Stimulated activated CD8-positive, alpha-beta memory T cell treated with anti-CD3 and anti-CD28 coated beads, Interleukin-7, amount 100 ng/mL, for 48 hours (primary cell): ENCODE measurements around the gene ZNF839.
"Not testable (repeated sequence)": the region's sequence is repeated elsewhere in the genome, so short reads cannot be mapped to it uniquely, and the experiment has no call there.

ENCODE experiments used
- DNase-seq, 2 donors: peaks; one replicate each; pipeline ENCODE4 v3.0.0-alpha.2; 2020; ENCODE audit warnings: low read depth in 1 of 2; ENCODE audit errors: extremely low read depth in 1 of 2

The ZNF839 gene

DNA sequence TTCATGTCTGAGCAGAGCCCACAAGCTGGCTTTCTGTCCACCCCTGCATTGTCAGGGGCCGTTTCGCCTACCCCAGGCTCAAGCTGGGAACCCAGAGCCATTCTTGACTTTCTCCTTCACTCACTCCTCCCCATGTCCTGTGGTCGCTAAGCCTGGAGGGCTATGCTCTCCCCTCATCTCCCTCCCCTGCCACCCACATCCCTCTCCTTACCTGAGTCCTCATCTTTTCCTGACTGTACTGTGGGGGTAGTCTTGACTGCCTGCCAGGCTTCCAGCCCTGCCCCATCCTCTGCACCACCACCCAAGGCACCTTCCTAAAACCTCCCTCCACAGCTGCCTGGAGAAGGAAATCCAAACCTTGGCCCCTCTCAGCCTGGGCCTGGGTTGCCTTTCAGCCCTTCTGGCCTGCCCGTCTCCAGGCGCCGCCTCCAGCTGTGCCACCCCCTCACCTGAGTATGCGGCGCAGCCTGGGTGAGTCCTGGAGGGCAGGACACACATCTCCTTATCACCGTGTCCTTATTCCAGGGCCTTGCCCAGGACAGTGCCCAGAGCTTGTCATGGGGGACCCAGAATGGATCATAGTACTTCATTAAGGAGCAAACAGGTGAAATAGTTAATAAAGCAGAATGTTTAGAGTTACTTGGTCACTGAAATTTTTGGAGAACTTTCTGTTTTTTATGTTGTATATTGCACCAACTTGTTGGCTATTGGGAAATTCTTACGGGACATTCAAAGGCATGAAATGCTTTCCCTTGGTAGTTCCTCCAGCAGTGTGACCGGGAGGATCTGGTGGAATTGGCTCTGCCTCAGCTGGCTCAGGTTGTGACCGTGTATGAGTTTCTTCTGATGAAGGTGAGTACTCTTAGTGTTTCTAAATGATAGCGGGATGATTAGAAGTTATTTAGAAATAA lies 14.5 kb downstream of the ZNF839 start:
- no peak for DNase-seq

DNA sequence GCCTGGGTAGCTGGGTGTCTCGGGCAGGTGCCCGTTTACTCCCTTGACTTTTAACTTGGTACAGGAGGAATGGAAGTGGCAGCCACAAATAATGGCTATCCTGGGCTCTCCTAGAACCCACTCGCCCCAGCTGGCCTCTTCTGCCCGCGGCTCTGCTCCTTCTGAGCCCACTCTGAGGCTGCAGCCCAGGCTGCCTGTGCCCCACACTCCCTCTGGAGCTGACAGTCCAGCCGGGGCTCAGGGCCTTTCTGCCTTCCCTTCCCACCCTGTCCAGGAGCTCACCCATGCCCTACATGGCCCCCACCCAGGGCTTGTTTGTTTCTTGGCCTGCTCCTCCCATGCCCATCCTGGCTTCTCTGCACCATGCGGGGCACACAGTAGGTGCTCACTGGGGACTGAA lies 15.6 kb downstream of the ZNF839 start:
- DNase-seq: no peak

DNA sequence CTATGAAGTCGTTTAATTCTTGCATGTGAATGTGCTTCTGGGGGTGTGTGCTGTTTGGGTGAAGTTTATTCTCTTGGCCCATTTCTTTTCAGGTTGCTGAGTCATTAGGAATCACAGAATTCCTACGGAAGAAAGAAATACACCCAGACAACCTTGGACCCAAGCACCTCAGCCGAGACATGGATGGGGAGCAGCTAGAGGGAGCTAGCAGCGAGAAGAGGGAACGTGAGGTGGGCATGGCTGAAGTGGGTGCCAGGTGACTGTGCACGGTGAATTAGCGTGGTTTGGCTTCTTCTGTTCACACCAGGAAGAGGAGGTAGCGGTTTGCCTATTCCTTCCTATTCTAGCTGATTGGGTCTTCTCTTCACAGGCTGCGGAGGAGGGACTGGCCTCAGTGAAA lies 19.2 kb downstream of the ZNF839 start:
- DNase-seq: no peak

DNA sequence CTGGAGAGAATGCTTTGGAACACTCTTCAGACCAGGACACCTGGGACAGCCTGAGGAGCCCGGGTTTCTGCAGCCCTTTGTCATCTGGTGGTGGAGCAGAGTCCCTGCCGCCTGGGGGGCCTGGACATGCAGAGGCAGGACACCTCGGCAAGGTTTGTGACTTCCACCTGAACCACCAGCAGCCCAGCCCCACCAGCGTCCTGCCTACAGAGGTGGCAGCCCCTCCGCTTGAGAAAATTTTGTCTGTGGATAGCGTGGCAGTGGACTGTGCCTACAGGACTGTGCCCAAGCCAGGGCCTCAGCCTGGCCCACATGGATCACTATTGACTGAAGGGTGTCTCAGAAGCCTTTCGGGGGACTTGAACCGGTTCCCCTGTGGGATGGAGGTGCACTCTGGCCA lies 22.0 kb downstream of the ZNF839 start:
- DNase-seq: no peak

DNA sequence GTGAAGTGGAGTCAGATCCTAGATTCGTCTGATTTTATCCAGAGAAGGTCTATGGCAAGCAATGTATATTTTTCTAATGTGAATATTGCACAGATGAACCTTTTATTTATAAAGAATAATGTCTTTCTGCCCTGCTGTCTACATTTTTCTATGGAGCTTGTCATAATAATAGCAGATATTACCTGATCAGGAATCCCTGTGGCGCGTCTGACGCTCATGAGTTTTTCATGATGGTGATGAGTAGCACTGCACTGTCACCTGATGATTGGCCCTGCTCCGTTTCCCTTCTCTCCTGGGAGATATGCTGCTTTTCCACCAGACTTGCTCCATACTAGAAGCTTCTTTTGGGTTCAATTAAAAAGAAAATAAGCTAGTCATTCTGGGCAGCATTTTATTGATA lies 22.7 kb downstream of the ZNF839 start:
- DNase-seq: no peak

DNA sequence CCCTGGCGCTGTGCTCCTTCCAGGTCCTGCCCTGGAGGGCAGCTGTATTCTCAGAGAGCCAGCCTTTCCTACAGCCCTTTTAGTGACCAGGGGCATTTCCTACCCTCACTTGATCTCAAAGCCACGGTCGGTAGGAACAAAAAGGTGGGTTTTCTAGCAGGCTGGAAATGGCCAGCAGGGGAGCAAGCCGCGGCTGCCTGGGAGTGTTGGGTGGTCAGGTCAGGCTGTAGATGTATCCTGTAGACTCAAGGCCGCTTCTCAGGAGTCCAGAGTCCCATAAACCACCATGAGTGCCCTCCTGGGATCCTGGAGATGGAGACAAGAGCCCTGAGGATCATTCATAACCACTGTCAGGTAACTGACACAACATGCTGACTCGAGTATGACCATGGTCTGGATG lies 24.5 kb downstream of the ZNF839 start:
- DNase-seq: no peak

DNA sequence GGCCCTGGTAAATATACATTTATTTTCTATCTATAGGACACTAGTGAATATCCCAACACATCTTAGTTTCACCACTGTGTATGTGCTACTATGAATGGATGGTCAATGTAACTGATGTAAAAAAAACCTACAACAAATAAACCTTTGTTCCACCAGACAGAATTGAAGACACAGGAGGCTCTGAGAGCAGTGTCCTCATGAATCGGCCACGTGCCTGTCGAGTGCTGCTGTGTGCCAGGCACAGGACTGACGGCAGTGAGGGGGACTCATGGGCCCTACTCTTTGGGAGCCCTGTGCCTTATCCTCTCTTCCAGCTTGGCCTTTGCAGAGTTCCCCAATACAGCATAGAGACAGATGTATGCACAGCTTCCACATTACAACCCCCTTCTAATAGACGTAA lies 24.9 kb downstream of the ZNF839 start:
- no peak for DNase-seq

DNA sequence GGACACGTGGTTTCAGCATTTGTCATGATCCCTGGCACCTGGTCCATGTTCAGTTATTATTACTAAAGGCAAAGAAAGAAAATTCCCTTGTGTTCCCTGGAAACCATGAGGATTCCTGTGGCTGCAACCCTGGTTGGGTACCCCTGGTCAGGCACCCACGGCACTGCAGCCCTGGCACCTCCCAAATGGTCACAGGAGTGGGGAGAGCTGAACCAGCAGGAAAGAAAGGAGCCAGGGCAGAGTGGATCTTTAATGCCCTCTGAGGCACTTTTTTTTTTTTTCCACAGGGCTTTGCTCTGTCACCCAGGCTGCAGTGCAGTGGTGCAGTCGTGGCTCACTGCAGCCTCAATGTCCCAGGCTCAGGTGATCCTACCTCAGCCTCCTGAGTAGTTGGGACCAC lies 25.7 kb downstream of the ZNF839 start:
- DNase-seq: no peak

DNA sequence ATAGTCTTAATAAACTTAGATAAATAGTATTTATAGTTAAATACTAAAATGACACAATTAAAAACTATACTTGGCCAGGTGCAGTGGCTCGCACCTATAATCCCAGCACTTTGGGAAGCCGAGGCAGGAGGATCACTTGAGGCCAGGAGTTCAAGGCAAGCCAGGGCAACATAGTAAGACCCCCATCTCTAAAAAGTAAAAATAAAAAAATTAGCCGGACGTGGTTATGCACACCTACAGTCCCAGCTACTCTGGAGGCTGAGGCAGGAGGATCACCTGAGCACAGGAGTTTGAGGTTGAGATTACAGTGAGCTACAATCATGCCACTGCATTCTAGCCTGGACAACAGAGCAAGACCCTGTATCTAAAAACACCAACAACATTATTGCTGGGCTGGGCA lies 27.1 kb downstream of the ZNF839 start:
- no peak for DNase-seq

DNA sequence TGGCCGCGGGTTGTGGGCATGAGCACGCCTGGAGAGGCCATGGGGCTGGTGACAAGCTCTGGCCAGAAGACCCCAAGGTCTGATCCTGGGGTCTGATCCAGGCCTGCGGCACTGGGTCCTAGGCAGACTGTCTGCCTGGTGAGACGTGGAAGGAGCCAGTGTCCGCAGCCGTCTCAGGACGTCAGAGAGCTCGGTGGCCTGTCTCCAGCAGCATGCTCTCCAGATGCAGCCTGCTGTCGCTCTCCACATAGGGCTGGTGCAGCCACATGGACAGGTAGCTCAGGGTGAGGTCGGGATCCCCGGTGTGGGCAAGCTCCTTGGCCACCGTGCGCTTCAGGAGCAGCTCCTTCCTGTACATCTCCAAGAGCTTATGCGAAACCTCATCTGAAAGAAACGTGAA lies 28.8 kb downstream of the ZNF839 start:
- no peak for DNase-seq

DNA sequence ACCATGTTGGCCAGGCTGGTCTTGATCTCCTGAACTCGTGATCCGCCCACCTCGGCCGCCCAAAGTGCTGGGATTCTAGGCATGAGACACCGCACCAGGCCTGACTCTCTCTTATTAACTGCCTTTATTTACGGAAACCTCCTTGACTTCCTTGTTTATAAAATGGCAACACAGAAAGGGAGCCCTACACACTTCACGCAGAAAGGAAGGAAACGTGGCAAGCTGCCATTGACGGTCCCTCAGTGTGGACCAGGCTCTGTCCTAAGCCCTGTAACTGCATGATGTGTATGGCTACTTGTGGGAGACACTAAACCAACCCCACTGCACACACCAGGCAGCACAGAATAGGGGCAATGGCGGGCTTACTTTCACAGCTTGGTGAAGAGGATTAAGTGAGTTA lies 31.5 kb downstream of the ZNF839 start:
- no peak for DNase-seq

DNA sequence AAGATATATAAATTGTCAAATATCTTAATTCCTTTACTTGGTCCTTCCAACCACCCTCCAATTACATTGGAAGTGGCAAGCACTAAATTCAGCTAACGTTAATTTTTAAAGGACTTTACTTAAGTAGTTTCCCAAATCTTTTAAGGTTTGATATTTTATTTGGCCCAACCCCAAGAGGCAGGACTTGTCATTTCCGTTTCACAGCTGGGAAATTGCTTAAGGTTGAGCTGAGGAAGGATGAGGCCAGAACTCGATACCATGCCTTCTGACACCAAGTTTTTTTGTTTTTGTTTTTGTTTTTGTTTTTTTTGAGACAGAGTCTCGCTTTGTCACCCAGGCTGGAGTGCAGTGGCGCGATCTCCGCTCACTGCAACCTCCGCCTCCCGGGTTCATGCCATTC lies 32.0 kb downstream of the ZNF839 start:
- not testable (repeated sequence) for DNase-seq

DNA sequence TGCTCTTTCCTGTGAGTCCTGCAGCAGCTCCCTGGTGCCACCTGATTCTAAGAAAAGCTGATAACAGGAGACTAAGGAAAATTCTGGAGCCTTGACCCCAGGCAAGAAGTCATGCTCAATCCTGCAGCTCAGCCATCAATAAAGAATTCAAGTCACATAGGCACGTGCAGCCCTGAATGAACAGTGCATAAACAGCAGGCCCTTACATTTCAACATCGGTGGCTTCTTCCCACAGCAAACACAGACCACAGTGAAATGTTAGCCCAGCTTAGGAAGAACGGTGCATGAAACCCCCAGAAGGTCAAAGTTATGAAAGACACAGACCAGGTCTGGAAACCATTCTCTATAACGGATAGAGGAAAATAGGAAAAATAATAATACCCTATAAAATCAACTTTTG lies 32.7 kb downstream of the ZNF839 start:
- DNase-seq: no peak

DNA sequence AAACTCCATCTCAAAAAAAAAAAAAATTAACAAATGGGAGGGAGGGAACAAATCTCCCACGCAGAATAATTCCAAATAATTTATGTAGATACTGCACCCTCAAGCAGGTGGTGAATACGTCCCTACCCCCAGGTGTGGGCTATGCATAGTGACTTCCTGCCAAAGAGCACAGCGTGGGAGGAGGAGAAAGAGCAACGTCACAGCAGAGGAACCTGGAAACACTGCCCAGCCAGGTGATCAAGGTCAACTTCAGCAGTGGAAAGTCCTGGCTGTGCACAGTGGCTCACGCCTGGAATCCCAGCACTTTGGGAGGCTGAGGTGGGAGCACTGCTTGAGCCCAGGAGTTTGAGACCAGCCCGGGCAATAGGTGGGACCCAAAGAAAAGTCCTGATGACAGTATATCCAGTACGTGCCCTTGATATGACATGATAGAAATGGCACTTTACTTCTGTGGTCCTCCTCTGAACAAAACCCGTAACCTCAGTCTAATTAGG lies 33.6 kb downstream of the ZNF839 start:
- no peak for DNase-seq

DNA sequence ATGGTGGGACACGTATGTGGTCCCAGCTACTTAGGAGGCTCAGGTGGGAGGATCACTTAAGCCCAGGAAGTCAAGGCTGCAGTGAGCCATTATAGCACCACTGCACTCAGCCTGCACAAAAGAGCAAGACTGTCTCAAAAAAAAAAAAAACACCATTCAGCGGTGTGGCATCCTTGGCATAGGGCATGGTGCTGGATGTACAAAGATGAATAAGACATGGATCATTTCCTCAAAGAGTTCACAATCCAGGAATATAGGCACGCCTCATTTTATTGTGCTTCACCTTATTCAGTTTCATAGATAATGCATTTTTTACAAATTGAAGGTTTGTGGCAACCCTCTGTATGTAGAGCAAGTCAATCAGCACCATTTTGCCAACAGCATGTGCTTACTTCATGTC lies 36.7 kb downstream of the ZNF839 start:
- no peak for DNase-seq

DNA sequence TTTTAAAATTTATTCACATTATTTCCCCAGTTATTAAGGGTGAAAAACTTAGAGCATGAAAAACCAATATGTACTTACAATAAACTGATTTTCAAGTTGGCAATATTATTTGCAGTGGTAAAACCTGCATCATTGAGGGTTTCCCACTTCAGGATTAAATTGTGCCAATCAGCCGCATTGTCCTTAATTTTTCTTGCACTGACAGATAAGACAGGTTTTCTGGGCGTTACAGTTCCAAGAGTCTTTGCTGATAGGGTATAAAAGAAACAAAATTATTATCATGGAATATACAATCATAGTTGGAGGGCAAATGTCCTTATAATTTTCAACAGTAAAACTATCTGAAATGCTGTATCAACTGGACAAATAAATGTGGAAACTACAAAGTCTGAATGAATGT lies 39.8 kb downstream of the ZNF839 start:
- DNase-seq: no peak

DNA sequence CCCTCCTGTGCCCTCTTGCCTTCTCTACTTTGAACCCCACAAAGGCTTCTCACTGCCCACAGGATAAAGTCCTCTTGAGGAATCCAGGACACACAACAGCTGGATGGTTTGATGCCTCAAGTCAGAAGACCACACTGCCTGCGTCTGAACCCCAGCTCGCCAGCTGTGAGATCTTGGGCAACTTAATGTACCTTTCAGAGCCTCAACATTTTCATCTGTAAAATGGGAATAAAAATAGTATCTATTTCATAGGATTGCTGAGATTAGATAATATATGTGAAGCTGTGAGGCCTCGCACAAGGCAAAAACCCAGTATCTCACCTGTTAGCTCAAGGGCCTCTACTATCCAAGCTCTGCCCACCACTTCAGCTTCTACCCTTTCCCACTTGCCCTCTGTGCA lies 40.8 kb downstream of the ZNF839 start:
- no peak for DNase-seq

DNA sequence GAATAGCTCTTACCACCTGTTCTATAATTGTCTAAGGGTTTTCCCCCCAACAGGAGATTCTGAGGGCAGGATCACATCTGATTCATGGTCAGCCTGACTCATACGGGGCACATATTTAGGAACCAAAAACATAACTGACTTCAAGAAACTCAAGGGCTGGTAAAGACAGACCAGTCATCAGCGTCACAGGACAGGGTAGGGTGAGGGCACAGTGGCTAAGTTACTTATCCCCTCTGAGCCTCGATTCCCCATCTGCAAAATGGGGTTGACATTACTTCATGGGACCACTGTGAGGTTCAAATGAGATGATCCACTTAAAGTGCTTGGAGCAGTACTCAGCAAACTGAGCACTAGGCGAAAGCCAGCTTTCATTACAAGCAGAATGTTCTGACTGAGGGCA lies 42.5 kb downstream of the ZNF839 start:
- peak in 1 of 2 donors; percentile 61 for DNase-seq

DNA sequence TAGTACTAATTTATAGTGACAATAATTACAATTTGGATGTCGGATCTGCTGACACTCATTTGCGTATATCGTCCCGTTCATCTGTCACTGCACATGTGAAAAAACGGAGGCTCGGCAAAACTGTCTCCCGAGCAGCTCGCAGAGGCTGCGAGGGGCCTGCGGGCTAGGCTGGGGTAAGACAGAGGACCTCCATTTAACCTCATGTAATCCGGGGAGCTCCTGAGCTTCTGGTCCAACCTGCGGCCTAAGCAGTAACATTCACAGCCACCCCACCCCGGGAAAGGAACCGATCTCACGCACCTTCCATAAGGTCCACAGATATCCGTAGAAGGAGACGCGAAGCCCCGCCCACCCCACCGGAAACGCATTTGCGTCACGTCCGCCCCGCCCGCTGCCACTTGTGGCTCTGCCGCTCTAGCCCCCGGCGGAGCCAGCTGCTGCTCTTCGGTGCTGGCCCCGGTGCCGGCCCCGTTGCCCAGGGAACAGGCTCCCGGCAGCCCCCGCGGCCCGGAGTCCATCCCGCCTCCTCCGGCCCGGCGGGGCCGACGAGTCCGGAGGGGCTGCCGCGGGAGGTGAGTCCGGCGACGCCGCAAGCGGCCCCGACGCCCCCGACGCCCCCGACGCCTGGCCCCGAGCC lies 43.1 kb downstream of the ZNF839 start, which contains the start of the genes CINP and TECPR2:
Gene CINP, minus strand, starts transcription at position 346 of the 637 bp plus-strand sequence. Its CDS starts 39 bp downstream, at position 307.
Gene TECPR2, plus strand, starts transcription at position 397 of the 637 bp plus-strand sequence. CDS start 13,781 bp downstream, outside the sequence.
- peak; percentile 92 to 97 for DNase-seq

DNA sequence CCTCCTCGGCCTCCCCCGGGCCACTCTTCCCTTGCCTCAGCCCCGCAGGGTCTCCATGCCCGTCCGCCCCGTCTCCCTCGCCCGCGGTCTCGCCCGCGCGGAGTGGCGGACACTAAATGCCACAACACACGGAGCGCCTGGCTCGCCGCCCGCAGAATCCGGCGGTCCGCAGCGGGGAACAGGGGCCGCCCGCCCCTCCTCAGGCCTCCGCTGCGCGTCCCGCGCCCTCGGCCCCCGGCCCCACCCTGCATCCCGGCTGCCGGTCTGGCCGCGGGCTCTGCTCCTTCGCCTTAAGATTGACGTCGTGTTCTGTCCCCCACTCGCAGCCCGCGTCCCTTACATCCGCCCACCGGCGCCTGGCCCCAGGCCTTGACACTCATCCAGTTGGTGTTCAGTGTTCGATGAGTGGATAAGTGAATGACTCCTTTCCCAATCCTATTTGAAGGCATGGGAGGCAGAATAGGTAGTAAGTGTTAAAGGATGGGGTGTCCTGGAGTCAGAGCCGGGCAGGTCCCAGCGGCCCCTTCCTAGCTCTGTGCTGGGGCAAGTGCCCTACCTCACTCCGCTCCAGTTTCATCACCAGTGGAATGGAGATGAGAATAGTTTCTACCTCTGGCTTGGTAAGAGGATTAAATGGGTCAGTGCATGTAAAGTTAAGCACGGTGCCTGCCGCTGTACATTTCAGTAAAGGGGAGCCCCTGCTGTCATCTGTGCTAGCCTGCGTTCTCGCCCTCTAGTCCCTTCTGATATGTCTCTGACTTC lies 43.8 kb downstream of the ZNF839 start:
- DNase-seq: peak in 1 of 2 donors; percentile 17

DNA sequence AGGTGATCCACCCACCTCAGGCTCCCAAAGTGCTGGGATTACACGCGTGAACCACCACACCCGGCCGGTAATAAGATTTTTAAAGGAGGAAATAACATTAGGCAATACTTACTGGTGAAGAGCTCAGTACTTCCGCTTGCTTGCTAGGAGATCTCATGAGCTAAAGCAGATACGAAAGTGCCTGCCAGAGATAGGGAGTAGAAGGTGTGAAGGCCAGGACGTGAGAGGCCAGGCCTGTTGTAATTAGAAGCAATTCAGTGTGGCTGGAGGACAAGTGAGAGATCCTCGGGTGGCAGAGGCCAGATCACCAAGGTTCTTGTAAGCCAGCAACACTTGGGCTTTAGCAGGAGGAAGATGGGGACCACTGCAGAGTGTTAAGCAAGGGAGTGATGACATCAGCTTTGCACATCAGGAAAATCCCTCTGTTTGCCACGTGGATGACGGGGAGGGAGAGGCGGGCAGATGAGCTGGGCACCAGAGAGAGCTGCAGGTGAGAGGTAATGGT lies 50.8 kb downstream of the ZNF839 start:
- no peak for DNase-seq
